ENCODE data around the gene TMCC1. TPM values are rescaled to one million over a fixed set of nuclear protein-coding genes. Genes with fewer than 3 reads are reported as not detected.
A peak's percentile ranks its signal among the peaks of the same experiment; 100 is the strongest.
"Not testable (repeated sequence)": the region's sequence is repeated elsewhere in the genome, so short reads cannot be mapped to it uniquely, and the experiment has no call there.

Gene TMCC1
- total and polyA plus RNA-seq, 2 donors = 12.2 to 24.5 TPM

DNA sequence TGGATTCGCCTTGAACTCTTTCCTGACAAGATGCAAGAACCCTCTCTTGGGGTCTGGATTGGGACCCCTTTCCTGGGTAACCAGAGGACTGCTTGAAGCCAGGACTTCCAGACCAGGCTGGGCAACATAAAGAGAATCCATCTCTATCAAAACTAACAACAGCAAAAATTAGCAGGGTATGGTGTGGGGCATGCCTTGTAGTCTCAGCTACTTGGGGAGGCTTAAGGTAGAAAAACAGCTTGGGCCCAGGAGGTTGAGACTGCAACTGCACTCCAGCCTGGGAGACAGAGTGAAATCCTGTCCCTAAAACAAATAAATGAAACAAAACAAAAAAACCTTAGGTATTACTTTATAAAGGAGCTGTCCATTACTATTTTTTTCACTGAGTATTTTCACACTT lies 193.9 kb downstream of the TMCC1 start:
- Histone ChIP-seq H3K4me1 (ENCODE audit: control insufficient read depth in 2 of 2, insufficient read depth in 2 of 2, low read length in 2 of 2) (no peaks in the 10 kb centered on the region), H3K9me3 (ENCODE audit: control insufficient read depth in 2 of 2, insufficient read depth in 1 of 2, low read length in 1 of 2) (peaks cover 2 to 9% of the 10 kb centered on the region in 2 donors), H3K27me3 (ENCODE audit: control insufficient read depth in 2 of 2, insufficient read depth in 1 of 2, low read length in 1 of 2) (no peaks in the 10 kb centered on the region), H3K4me3 (ENCODE audit: low read length in 2 of 2) (no peak overlapping the region), H3K36me3 (ENCODE audit: control insufficient read depth in 2 of 2, insufficient read depth in 2 of 2, low read length in 1 of 2) (peaks cover 0 to 6% of the 10 kb centered on the region in 2 donors), H3K27ac (ENCODE audit: low read depth in 1 of 2, low read length in 1 of 2) (no peak overlapping the region)
- WGBS = 98% methylated on average over 1 of the region's 1 CpG
- no peak for DNase-seq (ENCODE audit: low read depth in 6 of 9, low spot score in 9 of 9)

DNA sequence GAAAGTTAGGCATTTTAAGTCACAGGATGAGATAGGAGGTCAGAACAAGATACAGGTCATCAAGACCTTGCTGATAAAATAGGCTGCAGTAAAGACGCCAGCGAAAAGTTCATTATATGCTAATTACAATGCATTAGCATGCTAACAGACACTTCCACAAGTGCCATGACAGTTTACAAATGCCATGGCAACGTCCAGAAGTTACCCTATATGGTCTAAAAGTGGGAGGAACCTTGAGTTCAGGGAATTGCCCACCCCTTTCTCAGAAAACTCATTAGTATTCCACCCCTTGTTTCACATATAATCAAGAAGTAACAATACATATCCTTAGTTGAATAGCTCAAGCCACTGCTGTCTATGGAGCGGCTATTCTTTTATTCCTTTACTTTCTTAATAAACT lies 194.3 kb downstream of the TMCC1 start:
- peaks cover 2 to 9% of the 10 kb centered on the region in 2 donors for H3K9me3 ChIP-seq (ENCODE audit: control insufficient read depth in 2 of 2, insufficient read depth in 1 of 2, low read length in 1 of 2)
- no peak overlapping the region for H3K4me3 ChIP-seq (ENCODE audit: low read length in 2 of 2)
- no peaks in the 10 kb centered on the region for H3K4me1 ChIP-seq (ENCODE audit: control insufficient read depth in 2 of 2, insufficient read depth in 2 of 2, low read length in 2 of 2)
- 95% methylated on average over 4 of the region's 4 CpGs for WGBS
- H3K36me3 ChIP-seq (ENCODE audit: control insufficient read depth in 2 of 2, insufficient read depth in 2 of 2, low read length in 1 of 2) = peaks cover 0 to 6% of the 10 kb centered on the region in 2 donors
- no peak for DNase-seq (ENCODE audit: low read depth in 6 of 9, low spot score in 9 of 9)
- no peaks in the 10 kb centered on the region for H3K27me3 ChIP-seq (ENCODE audit: control insufficient read depth in 2 of 2, insufficient read depth in 1 of 2, low read length in 1 of 2)
- H3K27ac ChIP-seq (ENCODE audit: low read depth in 1 of 2, low read length in 1 of 2) = no peak overlapping the region

DNA sequence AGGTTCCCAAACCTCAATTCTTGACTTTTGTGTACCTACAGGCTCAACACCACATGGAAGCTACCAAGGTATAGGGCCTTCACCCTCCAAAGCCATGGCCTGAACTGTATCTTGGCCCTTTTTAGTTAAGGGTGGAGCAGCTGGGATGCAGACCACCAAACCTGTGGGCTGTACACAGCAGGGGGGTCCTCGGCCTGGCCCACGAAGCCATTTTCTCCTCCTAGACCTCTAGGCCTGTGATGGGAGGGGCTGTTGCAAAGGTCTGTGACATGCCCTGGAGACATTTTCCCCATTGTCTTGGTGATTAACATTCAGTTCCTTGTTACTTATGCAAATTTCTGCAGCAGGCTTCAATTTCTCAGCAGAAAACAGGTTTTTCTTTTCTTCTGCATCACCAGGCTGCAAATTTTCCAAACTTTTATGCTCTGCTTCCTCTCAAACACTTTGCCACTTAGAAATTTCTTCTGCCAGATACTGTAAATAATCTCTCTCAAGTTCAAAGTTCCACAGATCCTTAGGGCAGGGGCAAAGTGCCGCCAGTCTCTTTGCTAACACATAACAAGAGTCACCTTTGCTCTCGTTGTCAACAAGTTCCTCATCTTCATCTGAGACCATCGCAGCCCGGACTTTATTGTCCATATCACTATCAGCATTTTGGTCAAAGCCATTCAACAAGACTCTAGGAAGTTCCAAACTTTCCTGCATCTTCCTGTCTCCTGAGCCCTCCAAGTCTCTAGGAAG lies 196.1 kb downstream of the TMCC1 start:
- no peak overlapping the region for H3K4me3 ChIP-seq (ENCODE audit: low read length in 2 of 2)
- H3K9me3 ChIP-seq (ENCODE audit: control insufficient read depth in 2 of 2, insufficient read depth in 1 of 2, low read length in 1 of 2) = peaks cover 2 to 9% of the 10 kb centered on the region in 2 donors
- 97% methylated on average over 6 of the region's 6 CpGs for WGBS
- H3K4me1 ChIP-seq (ENCODE audit: control insufficient read depth in 2 of 2, insufficient read depth in 2 of 2, low read length in 2 of 2) = no peaks in the 10 kb centered on the region
- H3K27ac ChIP-seq (ENCODE audit: low read depth in 1 of 2, low read length in 1 of 2) = no peak overlapping the region
- H3K27me3 ChIP-seq (ENCODE audit: control insufficient read depth in 2 of 2, insufficient read depth in 1 of 2, low read length in 1 of 2) = no peaks in the 10 kb centered on the region
- H3K36me3 ChIP-seq (ENCODE audit: control insufficient read depth in 2 of 2, insufficient read depth in 2 of 2, low read length in 1 of 2) = peaks cover 0 to 6% of the 10 kb centered on the region in 2 donors
- DNase-seq (ENCODE audit: low read depth in 6 of 9, low spot score in 9 of 9) = no peak

DNA sequence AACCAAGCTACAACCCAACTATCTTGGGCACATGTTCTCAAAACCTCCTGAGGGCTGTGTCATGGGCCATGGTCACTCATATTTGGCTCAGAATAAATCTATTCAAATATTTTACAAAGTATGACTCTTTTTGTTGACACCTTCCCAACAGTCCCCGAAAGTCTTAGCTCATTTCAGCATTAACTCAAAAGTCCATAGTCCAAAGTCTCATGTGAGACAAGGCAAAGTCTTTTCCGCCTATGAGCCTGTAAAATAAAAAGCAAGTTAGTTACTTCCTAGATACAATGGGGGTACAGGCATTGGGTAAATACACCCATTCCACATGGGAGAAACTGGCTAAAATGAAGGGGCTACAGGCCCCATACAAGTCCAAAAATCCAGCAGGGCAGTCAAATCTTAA lies 197.1 kb downstream of the TMCC1 start:
- H3K4me3 ChIP-seq (ENCODE audit: low read length in 2 of 2); H3K27ac ChIP-seq (ENCODE audit: low read depth in 1 of 2, low read length in 1 of 2); H3K9me3 ChIP-seq (ENCODE audit: control insufficient read depth in 2 of 2, insufficient read depth in 1 of 2, low read length in 1 of 2); H3K36me3 ChIP-seq (ENCODE audit: control insufficient read depth in 2 of 2, insufficient read depth in 2 of 2, low read length in 1 of 2); H3K27me3 ChIP-seq (ENCODE audit: control insufficient read depth in 2 of 2, insufficient read depth in 1 of 2, low read length in 1 of 2); H3K4me1 ChIP-seq (ENCODE audit: control insufficient read depth in 2 of 2, insufficient read depth in 2 of 2, low read length in 2 of 2); DNase-seq (ENCODE audit: low read depth in 6 of 9, low spot score in 9 of 9): not testable (repeated sequence)
- WGBS = over 99% methylated on average over 2 of the region's 2 CpGs

DNA sequence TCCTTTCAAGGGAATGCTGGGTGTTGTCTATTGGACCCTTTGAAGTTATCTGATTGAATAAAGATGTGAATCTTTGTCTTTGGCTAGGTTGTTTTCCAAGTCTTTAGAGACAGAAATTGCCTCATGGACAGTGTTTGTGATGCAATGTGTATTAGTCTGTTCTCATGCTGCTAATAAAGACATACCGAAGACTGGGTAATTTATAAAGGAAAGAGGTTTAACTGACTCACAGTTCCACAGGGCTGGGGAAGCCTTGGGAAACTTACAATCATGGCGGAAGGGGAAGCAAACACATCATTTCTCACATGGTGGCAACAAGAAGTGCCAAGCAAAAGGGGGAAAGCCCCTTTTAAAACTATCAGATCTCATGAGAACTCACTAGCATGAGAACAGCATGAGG lies 198.3 kb downstream of the TMCC1 start:
- H3K4me1 ChIP-seq (ENCODE audit: control insufficient read depth in 2 of 2, insufficient read depth in 2 of 2, low read length in 2 of 2) = peaks cover 0 to 2% of the 10 kb centered on the region in 2 donors
- WGBS = 97% methylated on average over 2 of the region's 2 CpGs
- peaks cover 0 to 6% of the 10 kb centered on the region in 2 donors for H3K36me3 ChIP-seq (ENCODE audit: control insufficient read depth in 2 of 2, insufficient read depth in 2 of 2, low read length in 1 of 2)
- no peak overlapping the region for H3K4me3 ChIP-seq (ENCODE audit: low read length in 2 of 2)
- H3K27me3 ChIP-seq (ENCODE audit: control insufficient read depth in 2 of 2, insufficient read depth in 1 of 2, low read length in 1 of 2) = no peaks in the 10 kb centered on the region
- no peak for DNase-seq (ENCODE audit: low read depth in 6 of 9, low spot score in 9 of 9)
- no peak overlapping the region for H3K27ac ChIP-seq (ENCODE audit: low read depth in 1 of 2, low read length in 1 of 2)
- H3K9me3 ChIP-seq (ENCODE audit: control insufficient read depth in 2 of 2, insufficient read depth in 1 of 2, low read length in 1 of 2) = peaks cover 2 to 9% of the 10 kb centered on the region in 2 donors

DNA sequence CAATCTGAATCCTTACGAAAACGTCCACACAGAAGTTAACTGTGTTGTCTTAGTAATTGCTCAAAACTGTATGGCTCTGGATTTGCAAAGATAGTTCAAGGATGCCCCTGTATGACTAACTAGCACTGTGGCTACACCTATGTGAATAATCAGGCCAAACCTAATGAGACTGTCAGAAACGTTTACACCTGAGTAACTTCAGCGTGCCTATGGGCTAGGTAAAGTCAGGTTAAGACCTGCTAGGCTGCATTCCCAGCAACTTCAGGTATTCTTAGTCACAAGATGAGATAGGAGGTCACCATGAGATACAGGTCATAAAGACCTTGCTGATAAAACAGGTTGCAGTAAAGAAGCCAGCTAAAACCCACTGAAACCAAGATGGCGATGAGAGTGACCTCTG lies 199.3 kb downstream of the TMCC1 start:
- H3K4me3 ChIP-seq (ENCODE audit: low read length in 2 of 2) = no peak overlapping the region
- WGBS = 97% methylated on average over 5 of the region's 5 CpGs
- no peak overlapping the region for H3K27ac ChIP-seq (ENCODE audit: low read depth in 1 of 2, low read length in 1 of 2)
- DNase-seq (ENCODE audit: low read depth in 6 of 9, low spot score in 9 of 9) = no peak
- H3K9me3 ChIP-seq (ENCODE audit: control insufficient read depth in 2 of 2, insufficient read depth in 1 of 2, low read length in 1 of 2) = peaks cover 2 to 9% of the 10 kb centered on the region in 2 donors
- H3K27me3 ChIP-seq (ENCODE audit: control insufficient read depth in 2 of 2, insufficient read depth in 1 of 2, low read length in 1 of 2) = no peaks in the 10 kb centered on the region
- peaks cover 0 to 6% of the 10 kb centered on the region in 2 donors for H3K36me3 ChIP-seq (ENCODE audit: control insufficient read depth in 2 of 2, insufficient read depth in 2 of 2, low read length in 1 of 2)
- peaks cover 0 to 2% of the 10 kb centered on the region in 2 donors for H3K4me1 ChIP-seq (ENCODE audit: control insufficient read depth in 2 of 2, insufficient read depth in 2 of 2, low read length in 2 of 2)

DNA sequence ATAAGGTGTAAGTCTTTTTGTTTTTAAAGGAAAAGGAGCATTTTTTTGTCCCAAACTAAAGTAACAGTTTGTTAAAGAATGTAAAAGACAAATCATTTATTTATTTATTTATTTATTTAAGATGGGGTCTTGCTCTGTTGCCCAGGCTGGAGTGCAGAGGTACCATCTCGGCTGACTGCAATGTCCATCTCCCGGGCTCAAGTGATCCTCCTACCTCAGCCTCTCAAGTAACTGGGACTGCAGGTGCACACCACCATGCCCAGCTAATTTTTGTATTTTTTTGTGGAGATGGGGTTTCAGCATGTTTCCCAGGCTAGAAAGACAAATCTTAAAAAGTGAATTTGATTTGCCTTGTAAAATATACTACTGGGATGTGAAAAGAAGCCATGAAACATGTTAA lies 200.8 kb downstream of the TMCC1 start:
- H3K36me3 ChIP-seq (ENCODE audit: control insufficient read depth in 2 of 2, insufficient read depth in 2 of 2, low read length in 1 of 2) = peaks cover 0 to 6% of the 10 kb centered on the region in 2 donors
- peaks cover 0 to 2% of the 10 kb centered on the region in 2 donors for H3K4me1 ChIP-seq (ENCODE audit: control insufficient read depth in 2 of 2, insufficient read depth in 2 of 2, low read length in 2 of 2)
- no peak overlapping the region for H3K4me3 ChIP-seq (ENCODE audit: low read length in 2 of 2)
- DNase-seq (ENCODE audit: low read depth in 6 of 9, low spot score in 9 of 9) = no peak
- no peak overlapping the region for H3K27ac ChIP-seq (ENCODE audit: low read depth in 1 of 2, low read length in 1 of 2)
- WGBS = 98% methylated on average over 2 of the region's 2 CpGs
- no peaks in the 10 kb centered on the region for H3K27me3 ChIP-seq (ENCODE audit: control insufficient read depth in 2 of 2, insufficient read depth in 1 of 2, low read length in 1 of 2)
- peaks cover 2 to 9% of the 10 kb centered on the region in 2 donors for H3K9me3 ChIP-seq (ENCODE audit: control insufficient read depth in 2 of 2, insufficient read depth in 1 of 2, low read length in 1 of 2)

DNA sequence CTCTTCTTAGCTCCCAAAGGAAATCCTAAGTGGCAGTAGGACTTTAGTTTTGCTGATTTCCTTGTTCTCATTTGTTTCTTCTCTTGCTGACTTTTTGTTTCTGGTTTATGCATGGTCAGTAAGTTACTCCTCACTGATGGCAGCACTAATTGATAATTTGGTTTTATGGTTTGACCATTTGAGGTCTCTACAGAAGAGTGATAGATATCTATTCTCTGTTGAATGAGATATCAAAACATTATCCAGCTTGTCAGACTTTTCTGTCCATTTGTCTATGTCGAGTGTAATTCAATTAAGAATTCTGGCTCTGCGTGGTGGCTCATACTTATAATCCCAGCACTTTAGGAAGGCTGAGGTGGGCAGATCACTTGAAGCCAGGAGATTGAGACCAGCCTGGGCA lies 202.5 kb downstream of the TMCC1 start:
- H3K36me3 ChIP-seq (ENCODE audit: control insufficient read depth in 2 of 2, insufficient read depth in 2 of 2, low read length in 1 of 2) = peaks cover 0 to 3% of the 10 kb centered on the region in 2 donors
- 97% methylated on average over 2 of the region's 2 CpGs for WGBS
- H3K4me3 ChIP-seq (ENCODE audit: low read length in 2 of 2) = no peak overlapping the region
- H3K27ac ChIP-seq (ENCODE audit: low read depth in 1 of 2, low read length in 1 of 2) = no peak overlapping the region
- H3K9me3 ChIP-seq (ENCODE audit: control insufficient read depth in 2 of 2, insufficient read depth in 1 of 2, low read length in 1 of 2) = no peaks in the 10 kb centered on the region
- peaks cover 0 to 2% of the 10 kb centered on the region in 2 donors for H3K4me1 ChIP-seq (ENCODE audit: control insufficient read depth in 2 of 2, insufficient read depth in 2 of 2, low read length in 2 of 2)
- no peaks in the 10 kb centered on the region for H3K27me3 ChIP-seq (ENCODE audit: control insufficient read depth in 2 of 2, insufficient read depth in 1 of 2, low read length in 1 of 2)
- DNase-seq (ENCODE audit: low read depth in 6 of 9, low spot score in 9 of 9) = no peak

DNA sequence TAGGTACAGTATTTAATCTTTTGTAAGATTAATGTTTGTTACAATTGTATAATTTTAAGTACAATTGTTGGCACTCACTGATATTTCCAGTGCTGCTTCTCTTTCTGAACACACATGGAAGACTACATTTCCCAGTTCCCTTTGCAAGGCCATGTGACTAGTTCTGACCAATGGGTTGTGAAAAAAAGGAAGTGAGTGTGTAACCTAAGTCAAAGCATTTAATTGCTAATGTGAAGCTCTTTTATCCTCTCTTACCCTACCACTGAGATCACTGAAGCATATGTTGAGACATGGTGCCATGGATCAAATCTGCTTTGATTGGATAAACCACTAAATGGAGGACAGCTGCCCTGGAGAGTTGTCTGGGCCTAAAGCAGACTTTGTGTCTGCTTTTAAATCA lies 203.1 kb downstream of the TMCC1 start:
- peaks cover 0 to 2% of the 10 kb centered on the region in 2 donors for H3K4me1 ChIP-seq (ENCODE audit: control insufficient read depth in 2 of 2, insufficient read depth in 2 of 2, low read length in 2 of 2)
- no peaks in the 10 kb centered on the region for H3K9me3 ChIP-seq (ENCODE audit: control insufficient read depth in 2 of 2, insufficient read depth in 1 of 2, low read length in 1 of 2)
- peaks cover 0 to 1% of the 10 kb centered on the region in 2 donors for H3K36me3 ChIP-seq (ENCODE audit: control insufficient read depth in 2 of 2, insufficient read depth in 2 of 2, low read length in 1 of 2)
- no peak overlapping the region for H3K4me3 ChIP-seq (ENCODE audit: low read length in 2 of 2)
- peak; percentile 38 to 89 (median 68) for DNase-seq (ENCODE audit: low read depth in 6 of 9, low spot score in 9 of 9)
- no peak overlapping the region for H3K27ac ChIP-seq (ENCODE audit: low read depth in 1 of 2, low read length in 1 of 2)
- H3K27me3 ChIP-seq (ENCODE audit: control insufficient read depth in 2 of 2, insufficient read depth in 1 of 2, low read length in 1 of 2) = no peaks in the 10 kb centered on the region
